A549 (cell line): Measurements from ENCODE around the gene TREML1. TPM values are rescaled to one million over a fixed set of nuclear protein-coding genes. Genes with fewer than 3 reads are reported as not detected.

ENCODE experiments used
- ATAC-seq, 2 experiments: fragments of 200-7000 bp in 1 of 2; fragments of >200 bp in 1 of 2; cut with Nextera tagmentation in 1 of 2; cut with Tn5 transposase in 1 of 2; 3 replicates each; pipeline versions ENCODE4 v1.8.0 to v1.9.1; 2018 to 2020; ENCODE audit warnings: mild to moderate bottlenecking in 1 of 2, moderate library complexity in 1 of 2
- CTCF ChIA-PET: fragments of 300-600 bp; sonication (Branson Sonifier 250); formaldehyde crosslinking; extraction: SDS; loops from one replicate; lab custom pipeline; 2021; ENCODE audit warnings: antibody characterized with exemption, inconsistent platforms; lab: Yijun Ruan, JAX
- POLR2A ChIA-PET: fragments of 350-600 bp; formaldehyde crosslinking; extraction: SDS; loops from one replicate; lab custom pipeline; 2021; ENCODE audit warnings: antibody characterized with exemption, inconsistent platforms; lab: Yijun Ruan, JAX
- DNase-seq, 2 experiments: peaks; one replicate each; pipeline versions ENCODE4 v3.0.0 to v3.0.0-alpha.2; 2011 to 2016; ENCODE audit warnings: low read depth in 1 of 2, low spot score in 1 of 2
- FAIRE-seq: peaks from 2 replicates; lab custom pipeline; 2011; peaks lifted over from hg19 to GRCh38; lab: Jason Lieb, UNC
- H3K27ac ChIP-seq, 2 experiments: fragments of >200 bp; sonication (Bioruptor Twin); formaldehyde crosslinking; 3 replicates each; pipeline ENCODE4 v1.5.1; 2016 to 2017
- H3K4me1 ChIP-seq: fragments of >200 bp; sonication (Bioruptor Twin); formaldehyde crosslinking; 3 replicates; pipeline ENCODE4 v1.6.1; 2016
- H3K4me2 ChIP-seq: fragments of >200 bp; sonication (Bioruptor Twin); formaldehyde crosslinking; 3 replicates; pipeline ENCODE4 v1.6.1; 2016
- H3K4me3 ChIP-seq: fragments of >200 bp; sonication (Bioruptor Twin); formaldehyde crosslinking; 3 replicates; pipeline ENCODE4 v1.5.1; 2016
- H3K9me3 ChIP-seq: fragments of >200 bp; sonication (Bioruptor Twin); formaldehyde crosslinking; 3 replicates; pipeline ENCODE4 v1.6.1; 2016
- ATOH8 ChIP-seq: fragments of 250-450 bp; sonication (Bioruptor Pico); IDR thresholded peaks from 2 replicates; pipeline ENCODE4 v1.5.0; 2020; ENCODE audit warnings: low read depth, mild to moderate bottlenecking, moderate library complexity
- BHLHE40 ChIP-seq: IDR thresholded peaks from 2 replicates; pipeline ENCODE4 v1.6.1; 2012; ENCODE audit warnings: low read depth, low read length, inconsistent platforms
- CBX8 ChIP-seq: fragments of 200-600 bp; sonication (generic); IDR thresholded peaks from 2 replicates; pipeline ENCODE4 v1.6.1; 2016
- CEBPB ChIP-seq, 2 experiments: fragments of >200 bp in 1 of 2; sonication (Bioruptor Twin) in 1 of 2; formaldehyde crosslinking in 1 of 2; IDR thresholded peaks; 2 replicates each; pipeline ENCODE4 v1.6.1; 2012 to 2016
- CHD4 ChIP-seq: fragments of 200-600 bp; sonication (generic); IDR thresholded peaks from 2 replicates; pipeline ENCODE4 v1.6.1; 2016; ENCODE audit warnings: antibody characterized with exemption, mild to moderate bottlenecking, borderline replicate concordance
- EHF ChIP-seq: fragments of 250-450 bp; sonication (Bioruptor Pico); IDR thresholded peaks from 2 replicates; pipeline ENCODE4 v1.5.0; 2020; ENCODE audit warnings: mild to moderate bottlenecking
- EHMT2 ChIP-seq: fragments of 200-600 bp; sonication (generic); IDR thresholded peaks from 2 replicates; pipeline ENCODE4 v1.6.1; 2016; ENCODE audit warnings: antibody characterized with exemption, low read depth, mild to moderate bottlenecking, moderate library complexity
- EP300 ChIP-seq, 2 experiments: fragments of >200 bp; sonication (Bioruptor Twin); formaldehyde crosslinking; IDR thresholded peaks; 2 replicates in 1 of 2; 3 replicates in 1 of 2; pipeline ENCODE4 v1.6.1; 2016 to 2017
- ESRRA ChIP-seq: fragments of 150-350 bp; IDR thresholded peaks from 2 replicates; pipeline ENCODE4 v1.6.1; 2014; ENCODE audit warnings: mild to moderate bottlenecking, low read length, borderline replicate concordance
- FOSL2 ChIP-seq, 2 experiments: fragments of 450-650 bp in 1 of 2; fragments of >200 bp in 1 of 2; sonication (Bioruptor Twin) in 1 of 2; formaldehyde crosslinking; IDR thresholded peaks; 2 replicates each; pipeline versions ENCODE4 v1.5.0 to v1.6.1; 2016 to 2020; ENCODE audit warnings: mild to moderate bottlenecking in 1 of 2, moderate library complexity in 1 of 2
- HDAC2 ChIP-seq: fragments of 200-600 bp; sonication (generic); IDR thresholded peaks from 2 replicates; pipeline ENCODE4 v1.6.1; 2016
- HES2 ChIP-seq: fragments of >200 bp; sonication (Bioruptor Twin); formaldehyde crosslinking; IDR thresholded peaks from 2 replicates; pipeline ENCODE4 v1.6.1; 2016
- HOXA7 ChIP-seq: fragments of 250-450 bp; sonication (Bioruptor Pico); IDR thresholded peaks from 2 replicates; pipeline ENCODE4 v1.5.0; 2020; ENCODE audit warnings: mild to moderate bottlenecking, moderate library complexity
- JUN ChIP-seq, 2 experiments: fragments of >200 bp; sonication (Bioruptor Twin); formaldehyde crosslinking; IDR thresholded peaks; 2 replicates in 1 of 2; 3 replicates in 1 of 2; pipeline ENCODE4 v1.6.1; 2016 to 2017
- JUNB ChIP-seq: fragments of >200 bp; sonication (Bioruptor Twin); formaldehyde crosslinking; IDR thresholded peaks from 2 replicates; pipeline ENCODE4 v1.6.1; 2016
- KDM5A ChIP-seq: fragments of 200-600 bp; sonication (generic); IDR thresholded peaks from 2 replicates; pipeline ENCODE4 v1.6.1; 2016; ENCODE audit warnings: antibody characterized with exemption, mild to moderate bottlenecking
- MAX ChIP-seq: IDR thresholded peaks from 2 replicates; pipeline ENCODE4 v1.6.1; 2012
- NFE2L2 ChIP-seq: fragments of 150-350 bp; conservative IDR thresholded peaks from 2 replicates; pipeline ENCODE4 v1.6.1; 2014; ENCODE audit warnings: low read length
- NR3C1 ChIP-seq: fragments of >200 bp; sonication (Bioruptor Twin); formaldehyde crosslinking; IDR thresholded peaks from 3 replicates; pipeline ENCODE4 v1.6.1; 2017
- POLR2A ChIP-seq: IDR thresholded peaks from 2 replicates; pipeline ENCODE4 v1.6.1; 2012; ENCODE audit warnings: mild to moderate bottlenecking, low read length
- POLR2AphosphoS2 ChIP-seq: conservative IDR thresholded peaks from 2 replicates; pipeline ENCODE4 v1.6.1; 2012; ENCODE audit warnings: low read length, improper control_type of control experiment, inconsistent platforms
- RARB ChIP-seq: fragments of 250-450 bp; sonication (Bioruptor Pico); IDR thresholded peaks from 2 replicates; pipeline ENCODE4 v1.8.0; 2021; ENCODE audit warnings: mild to moderate bottlenecking, moderate library complexity
- RCOR1 ChIP-seq: fragments of 150-350 bp; IDR thresholded peaks from 2 replicates; pipeline ENCODE4 v1.6.1; 2014; ENCODE audit warnings: antibody characterized with exemption, low read length, low read depth
- RNF2 ChIP-seq: fragments of 200-600 bp; sonication (generic); IDR thresholded peaks from 2 replicates; pipeline ENCODE4 v1.6.1; 2016; ENCODE audit warnings: low read depth, mild to moderate bottlenecking, antibody characterized with exemption, moderate library complexity, borderline replicate concordance
- SREBF2 ChIP-seq: fragments of 450-650 bp; IDR thresholded peaks from 2 replicates; pipeline ENCODE4 v1.6.1; 2014; ENCODE audit warnings: mild to moderate bottlenecking, moderate library complexity
- TFCP2L1 ChIP-seq: fragments of 250-450 bp; sonication (Bioruptor Pico); IDR thresholded peaks from 2 replicates; pipeline ENCODE4 v1.5.0; 2021; ENCODE audit warnings: mild to moderate bottlenecking
- TP53 ChIP-seq: fragments of 250-450 bp; sonication (Bioruptor Pico); IDR thresholded peaks from 2 replicates; pipeline ENCODE4 v1.5.0; 2021; ENCODE audit warnings: mild to moderate bottlenecking, moderate library complexity
- USF2 ChIP-seq: fragments of 450-650 bp; IDR thresholded peaks from 2 replicates; pipeline ENCODE4 v1.6.1; 2014; ENCODE audit warnings: antibody characterized with exemption
- ZC3H11A ChIP-seq: fragments of 450-650 bp; IDR thresholded peaks from 2 replicates; pipeline ENCODE4 v1.6.1; 2014; ENCODE audit warnings: antibody characterized with exemption, mild to moderate bottlenecking
- ZFP36 ChIP-seq: fragments of 450-650 bp; IDR thresholded peaks from 2 replicates; pipeline ENCODE4 v1.6.1; 2014; ENCODE audit warnings: borderline replicate concordance; ENCODE audit not compliant: partially characterized antibody
- ZSCAN20 ChIP-seq: fragments of 250-450 bp; sonication (Bioruptor Pico); IDR thresholded peaks from 2 replicates; pipeline ENCODE4 v1.8.0; 2022; ENCODE audit warnings: mild to moderate bottlenecking, moderate library complexity
- WGBS: methylation state at CpG from one replicate; pipeline ENCODE4 v1.1.6; 2017; ENCODE audit errors: missing lambda C conversion rate; 5-methylcytosine and 5-hydroxymethylcytosine counted together
- polyA plus RNA-seq, 4 experiments: library from polyadenylated mRNA; depleted of rRNA in 3 of 4; stranded (reverse); fragments of >200 nt; fragmentation: RNase III in 1 of 4; extraction: RNeasy Plus Mini Kit Qiagen cat#74134 plus additional on column Dnase treatment in 1 of 4; gene quantifications; 2 replicates in 3 of 4; 3 replicates in 1 of 4; pipeline ENCODE4 v1.2.3, GENCODE V29; 2011 to 2017

Gene TREML1
- polyA plus RNA-seq, 2 of the 4 experiments (the other 2 are of a cell fraction): not detected

GRCh38 chr6:41197234-41197633 is 43.1 kb upstream of the TREML1 start:
- WGBS: 63% methylated on average over 3 of the region's 3 CpGs
- no peak for DNase-seq

GRCh38 chr6:41194386-41194785 is 40.2 kb upstream of the TREML1 start:
- H3K4me2 ChIP-seq: no peak overlapping the region
- ChIA-PET POLR2A (no interaction called here), CTCF (no interaction called here)
- no peak overlapping the region for H3K27ac ChIP-seq
- FAIRE-seq: no peak
- ATAC-seq: no peak
- H3K4me1 ChIP-seq: no peaks in the 10 kb centered on the region
- peaks cover 12% of the 10 kb centered on the region; the same call in 2 of the 3 replicates for H3K9me3 ChIP-seq
- H3K4me3 ChIP-seq: no peak overlapping the region
- TF ChIP-seq TFCP2L1 (CRISPR knock-in tag) (no peak), ATOH8 (CRISPR knock-in tag) (no peak), EHMT2 (no peak), SREBF2 (no peak), HES2 (no peak), RCOR1 (no peak), NFE2L2 (no peak), JUN (IDR thresholded peaks at IDR 0.05) (no peak), RNF2 (no peak), POLR2AphosphoS2 (no peak), CEBPB (IDR thresholded peaks at IDR 0.05) (no peak), RARB (CRISPR knock-in tag) (no peak), EP300 (IDR thresholded peaks at IDR 0.05) (no peak), ZC3H11A (no peak), ESRRA (no peak)
- 0% methylated on average over 1 of the region's 3 CpGs for WGBS
- DNase-seq: no peak

More at GRCh38 chr6:41197234-41197633, 43.1 kb upstream of the TREML1 start:
- H3K4me2 ChIP-seq: no peak overlapping the region
- no peak overlapping the region for H3K27ac ChIP-seq
- ChIA-PET CTCF (interaction anchor here (0.7 to 1.2 kb wide), 2 partner anchors 15 to 169 kb away, joined by 3 to 5 read pairs; no protein-coding TSS in a partner anchor), POLR2A (no interaction called here)
- no peaks in the 10 kb centered on the region for H3K4me1 ChIP-seq
- H3K4me3 ChIP-seq: no peak overlapping the region
- FAIRE-seq (no peak), ATAC-seq (no peak)
- H3K9me3 ChIP-seq: no peaks in the 10 kb centered on the region
- TF ChIP-seq FOSL2 (IDR thresholded peaks at IDR 0.05): no peak
- TF ChIP-seq FOSL2 (CRISPR knock-in tag; IDR thresholded peaks at IDR 0.05): no peak
- TF ChIP-seq RCOR1: no peak
- TF ChIP-seq RNF2: no peak
- TF ChIP-seq ZC3H11A: no peak
- no peak for TF ChIP-seq HDAC2
- no peak for TF ChIP-seq SREBF2
- no peak for TF ChIP-seq NR3C1
- no peak for TF ChIP-seq TP53
- no peak for TF ChIP-seq ZSCAN20 (CRISPR knock-in tag)
- TF ChIP-seq EP300 (IDR thresholded peaks at IDR 0.05): no peak
- no peak for TF ChIP-seq KDM5A
- TF ChIP-seq BHLHE40: no peak
- no peak for TF ChIP-seq POLR2A
- TF ChIP-seq TFCP2L1 (CRISPR knock-in tag): no peak
- no peak for TF ChIP-seq USF2
- TF ChIP-seq HOXA7 (CRISPR knock-in tag): no peak
- TF ChIP-seq EHF: no peak

- DNase-seq (no peak), FAIRE-seq (no peak), ATAC-seq (no peak)
- H3K4me2 ChIP-seq: no peak overlapping the region
- no peaks in the 10 kb centered on the region for H3K4me1 ChIP-seq
- CTCF ChIA-PET: no interaction called here
- TF ChIP-seq USF2 (no peak), FOSL2 (IDR thresholded peaks at IDR 0.05) (no peak), FOSL2 (CRISPR knock-in tag; IDR thresholded peaks at IDR 0.05) (no peak), BHLHE40 (no peak), RARB (CRISPR knock-in tag) (no peak), JUN (IDR thresholded peaks at IDR 0.05) (no peak), CHD4 (no peak), JUNB (no peak), MAX (no peak), EHMT2 (no peak), RCOR1 (no peak), RNF2 (no peak), ZFP36 (no peak), CBX8 (no peak)
- peaks cover 14% of the 10 kb centered on the region; the same call in 2 of the 3 replicates for H3K9me3 ChIP-seq
- no peak overlapping the region for H3K4me3 ChIP-seq
- 15% methylated on average over 2 of the region's 5 CpGs for WGBS
- H3K27ac ChIP-seq: no peak overlapping the region
- POLR2A ChIA-PET: no interaction called here
Measured at GRCh38 chr6:41193884-41194283, 39.7 kb upstream of the TREML1 start.
